Bronchial epithelial cell (primary cell): ENCODE results near the gene LDB2. TPM values are rescaled to one million over a fixed set of nuclear protein-coding genes. Genes with fewer than 3 reads are reported as not detected.

Experiments
- DNase-seq: peaks from one replicate; pipeline ENCODE4 v3.0.0-alpha.2; 2010; ENCODE audit warnings: low read depth
- FAIRE-seq: peaks from 2 replicates; lab custom pipeline; 2011; peaks lifted over from hg19 to GRCh38; lab: Jason Lieb, UNC
- H3K27me3 ChIP-seq: 2 replicates; pipeline ENCODE4 v1.5.1; 2011; ENCODE audit warnings: low read length; ENCODE audit not compliant: control insufficient read depth, insufficient read depth
- H3K36me3 ChIP-seq: 2 replicates; pipeline ENCODE4 v1.5.1; 2011; ENCODE audit warnings: low read length; ENCODE audit not compliant: control insufficient read depth, insufficient read depth
- H3K4me3 ChIP-seq: 2 replicates; pipeline ENCODE4 v1.5.1; 2011; ENCODE audit warnings: mild to moderate bottlenecking, low read depth, low read length, control low read depth
- total RNA-seq: library from RNA; depleted of rRNA; stranded (reverse); fragments of >200 nt; gene quantifications from 2 replicates; pipeline ENCODE4 v1.2.1, GENCODE V29; 2014
- TF ChIP-seq, protein P1 (sequence below): IDR thresholded peaks from 2 replicates; pipeline ENCODE4 v1.5.1; 2011; ENCODE audit warnings: mild to moderate bottlenecking, moderate library complexity, low read length, control low read depth, inconsistent platforms; ENCODE audit not compliant: insufficient read depth, severe bottlenecking

Gene LDB2
- total RNA-seq, 1 donor from 2014 or later, result not detected

DNA sequence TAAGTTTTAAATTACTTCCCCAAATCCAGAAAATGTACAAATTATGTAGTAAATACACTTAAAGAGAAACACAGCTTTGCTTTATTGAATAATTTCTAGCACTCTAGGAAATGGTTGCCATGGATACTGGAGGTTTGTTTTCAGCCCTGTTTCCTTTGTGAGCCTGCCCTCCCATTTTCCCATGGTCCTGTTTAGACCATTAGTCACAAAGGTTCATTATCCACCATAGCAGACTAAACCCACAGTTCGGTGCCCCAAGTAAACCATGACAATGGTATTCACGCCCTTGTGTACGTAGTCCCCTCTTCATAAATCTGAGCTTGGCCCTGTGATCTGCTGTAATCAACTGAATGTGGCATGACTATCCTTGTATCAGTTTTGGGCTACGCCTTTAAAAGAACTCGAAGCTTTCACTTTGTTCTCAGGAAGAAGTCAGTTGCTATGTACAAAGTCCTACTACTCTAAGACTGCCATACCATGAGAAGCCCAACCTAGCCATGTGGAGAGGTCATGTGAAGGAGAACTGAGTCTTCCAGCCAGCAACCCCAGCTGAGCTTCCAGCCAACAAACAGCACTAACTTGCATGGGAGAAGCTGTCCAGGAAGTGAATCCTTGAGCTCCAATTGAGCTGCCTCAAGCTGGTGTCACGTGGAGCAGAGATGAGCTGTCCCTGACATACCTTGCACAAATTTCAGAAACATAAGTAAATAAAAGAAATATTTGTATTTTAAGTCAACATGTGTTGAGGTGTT, 300.4 kb downstream of the LDB2 start:
- FAIRE-seq, result no peak
- DNase-seq, result no peak
- Histone ChIP-seq H3K36me3 (no peaks in the 10 kb centered on the region), H3K27me3 (no peaks in the 10 kb centered on the region), H3K4me3 (no peak overlapping the region)
- TF ChIP-seq, protein P1, sequence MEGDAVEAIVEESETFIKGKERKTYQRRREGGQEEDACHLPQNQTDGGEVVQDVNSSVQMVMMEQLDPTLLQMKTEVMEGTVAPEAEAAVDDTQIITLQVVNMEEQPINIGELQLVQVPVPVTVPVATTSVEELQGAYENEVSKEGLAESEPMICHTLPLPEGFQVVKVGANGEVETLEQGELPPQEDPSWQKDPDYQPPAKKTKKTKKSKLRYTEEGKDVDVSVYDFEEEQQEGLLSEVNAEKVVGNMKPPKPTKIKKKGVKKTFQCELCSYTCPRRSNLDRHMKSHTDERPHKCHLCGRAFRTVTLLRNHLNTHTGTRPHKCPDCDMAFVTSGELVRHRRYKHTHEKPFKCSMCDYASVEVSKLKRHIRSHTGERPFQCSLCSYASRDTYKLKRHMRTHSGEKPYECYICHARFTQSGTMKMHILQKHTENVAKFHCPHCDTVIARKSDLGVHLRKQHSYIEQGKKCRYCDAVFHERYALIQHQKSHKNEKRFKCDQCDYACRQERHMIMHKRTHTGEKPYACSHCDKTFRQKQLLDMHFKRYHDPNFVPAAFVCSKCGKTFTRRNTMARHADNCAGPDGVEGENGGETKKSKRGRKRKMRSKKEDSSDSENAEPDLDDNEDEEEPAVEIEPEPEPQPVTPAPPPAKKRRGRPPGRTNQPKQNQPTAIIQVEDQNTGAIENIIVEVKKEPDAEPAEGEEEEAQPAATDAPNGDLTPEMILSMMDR, result no peak

DNA sequence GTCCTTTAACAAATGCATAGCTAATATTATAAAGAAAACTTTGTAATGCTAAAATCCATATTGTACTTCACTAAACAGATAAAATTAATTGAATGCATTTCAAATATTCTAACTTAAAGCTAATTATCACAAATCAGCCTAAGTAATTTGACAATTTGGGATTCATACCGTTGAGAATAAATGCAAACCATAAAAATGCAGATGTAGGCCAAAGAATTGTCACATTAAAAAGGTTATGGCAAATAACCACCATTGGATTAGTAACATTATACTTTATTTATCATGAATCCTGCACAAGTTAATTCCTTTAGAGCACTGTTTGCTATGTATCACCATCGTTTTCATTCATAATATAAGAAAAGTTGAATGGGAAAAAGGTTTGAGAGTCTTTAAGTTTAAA, 301.0 kb downstream of the LDB2 start:
- TF ChIP-seq, protein P1, result no peak
- DNase-seq (no peak), FAIRE-seq (no peak)
- no peaks in the 10 kb centered on the region for H3K36me3 ChIP-seq
- no peak overlapping the region for H3K4me3 ChIP-seq
- no peaks in the 10 kb centered on the region for H3K27me3 ChIP-seq

DNA sequence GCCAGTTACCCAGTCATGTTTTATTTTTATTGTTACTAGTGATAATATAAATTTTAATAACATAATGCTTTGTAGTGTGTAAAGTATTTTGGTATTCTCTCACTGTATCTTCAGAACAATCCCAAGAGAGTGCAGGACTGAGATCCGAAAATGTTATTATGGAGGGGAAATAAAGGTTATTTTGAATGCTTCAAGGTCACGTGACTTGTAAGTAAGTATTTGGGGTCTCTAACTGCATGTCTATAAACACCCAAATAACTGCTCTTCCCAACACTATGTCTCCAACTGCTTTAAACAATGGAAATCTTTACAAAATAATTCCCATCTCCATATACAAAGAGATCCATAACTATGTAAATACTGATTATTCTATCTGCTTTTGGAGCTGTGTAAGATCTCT, 302.2 kb downstream of the LDB2 start:
- no peaks in the 10 kb centered on the region for H3K36me3 ChIP-seq
- TF ChIP-seq, protein P1, result no peak
- H3K27me3 ChIP-seq, result no peaks in the 10 kb centered on the region
- no peak overlapping the region for H3K4me3 ChIP-seq
- DNase-seq (no peak), FAIRE-seq (no peak)

DNA sequence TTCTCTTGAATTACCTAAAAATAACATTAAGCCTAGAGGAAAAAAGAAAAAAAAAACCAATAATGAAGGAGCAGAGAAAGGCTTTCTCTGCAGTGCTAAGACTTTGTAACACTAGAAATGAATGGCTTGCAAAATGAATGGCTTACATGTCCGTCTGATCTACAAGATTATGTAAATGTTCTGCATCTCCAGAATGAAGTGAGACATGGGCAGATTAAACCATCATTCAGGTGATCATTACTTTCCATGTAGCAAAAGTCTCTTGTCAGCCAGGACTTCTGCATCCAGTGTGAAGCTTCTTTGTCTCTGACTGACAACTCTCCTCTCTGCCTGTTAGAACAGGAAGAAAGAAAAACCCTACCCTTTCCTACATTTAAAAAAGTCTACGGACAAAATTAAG, 304.3 kb downstream of the LDB2 start:
- Histone ChIP-seq H3K4me3 (no peak overlapping the region), H3K36me3 (no peaks in the 10 kb centered on the region), H3K27me3 (no peaks in the 10 kb centered on the region)
- DNase-seq, result no peak
- TF ChIP-seq, protein P1, result no peak
- no peak for FAIRE-seq

DNA sequence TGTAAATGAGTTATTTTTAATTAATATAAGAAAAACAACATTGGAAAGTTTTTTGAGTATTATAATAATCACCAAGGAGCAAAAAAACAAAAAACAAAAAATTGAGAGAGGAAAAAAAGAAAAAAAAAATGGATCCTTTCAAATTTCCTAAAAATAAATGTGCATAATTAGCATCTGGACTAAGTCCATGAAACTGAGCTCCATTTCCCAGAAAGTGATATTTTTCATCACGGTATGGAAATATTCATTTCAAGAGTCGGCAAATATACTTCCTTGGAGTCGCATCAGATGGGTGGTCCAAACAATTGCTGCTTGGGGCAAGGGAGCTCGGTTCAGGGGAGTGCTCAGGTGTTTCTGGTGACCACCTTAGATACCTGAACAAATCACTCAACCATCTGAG, 305.1 kb downstream of the LDB2 start:
- Histone ChIP-seq H3K27me3 (no peaks in the 10 kb centered on the region), H3K36me3 (no peaks in the 10 kb centered on the region), H3K4me3 (no peak overlapping the region)
- DNase-seq, result no peak
- FAIRE-seq, result no peak
- TF ChIP-seq, protein P1, result no peak
